ENCODE data around the gene RASD2. TPM values are rescaled to one million over a fixed set of nuclear protein-coding genes. Genes with fewer than 3 reads are reported as not detected.

RASD2 gene
- total RNA-seq, 2 experiments from 2014 or later = 0.19 TPM; not detected in 1

GRCh38 chr22:35564975-35565867 is 24.6 kb downstream of the RASD2 start:
- DNase-seq (ENCODE audit: low spot score) = no peak
- TF ChIP-seq EZH2phosphoT487 (IDR thresholded peaks at IDR 0.05; ENCODE audit: borderline replicate concordance, low read depth, low read length) (no peak), CTCF (conservative IDR thresholded peaks at IDR 0.05; ENCODE audit: low read length) (no peak)
- Histone ChIP-seq H4K20me1 (ENCODE audit: insufficient read depth, low read length) (no peaks in the 10 kb centered on the region), H3K9me2 (ENCODE audit: insufficient read depth, low read length) (no peaks in the 10 kb centered on the region), H3K4me1 (ENCODE audit: insufficient read depth, low read length, poor library complexity, severe bottlenecking) (no peaks in the 10 kb centered on the region), H2AFZ (ENCODE audit: low read length) (no peak overlapping the region), H3K9me3 (ENCODE audit: low read length) (no peaks in the 10 kb centered on the region), H3K36me3 (ENCODE audit: insufficient read depth, low read length) (no peaks in the 10 kb centered on the region), H3K79me2 (ENCODE audit: insufficient read depth, low read depth, low read length) (no peaks in the 10 kb centered on the region), H3K4me2 (ENCODE audit: low read length) (no peak overlapping the region), H3K4me3 (ENCODE audit: low read depth, low read length, poor library complexity, severe bottlenecking) (no peak overlapping the region), H3K27ac (ENCODE audit: low read depth, low read length, poor library complexity, severe bottlenecking) (no peak overlapping the region)
- POLR2A ChIA-PET = interaction anchor here (0.9 kb wide), 1 partner anchor 52 kb away, joined by 3 read pairs; no protein-coding TSS in a partner anchor
- intact Hi-C loops (cut with micrococcal nuclease; ENCODE audit: unreplicated experiment) = no loop called here
- BruUV-seq (replicated peaks) = no TSS peak
- CTCF ChIA-PET (ENCODE audit: unreplicated experiment) = no interaction called here

GRCh38 chr22:35567351-35568141 is 26.9 kb downstream of the RASD2 start:
- Histone ChIP-seq H4K20me1 (ENCODE audit: insufficient read depth, low read length) (no peaks in the 10 kb centered on the region), H2AFZ (ENCODE audit: low read length) (no peak overlapping the region), H3K36me3 (ENCODE audit: insufficient read depth, low read length) (no peaks in the 10 kb centered on the region), H3K9me2 (ENCODE audit: insufficient read depth, low read length) (no peaks in the 10 kb centered on the region), H3K27ac (ENCODE audit: low read depth, low read length, poor library complexity, severe bottlenecking) (no peak overlapping the region), H3K4me2 (ENCODE audit: low read length) (no peak overlapping the region), H3K4me3 (ENCODE audit: low read depth, low read length, poor library complexity, severe bottlenecking) (no peak overlapping the region), H3K4me1 (ENCODE audit: insufficient read depth, low read length, poor library complexity, severe bottlenecking) (no peaks in the 10 kb centered on the region), H3K9me3 (ENCODE audit: low read length) (no peaks in the 10 kb centered on the region), H3K79me2 (ENCODE audit: insufficient read depth, low read depth, low read length) (no peaks in the 10 kb centered on the region)
- no peak for TF ChIP-seq EZH2phosphoT487 (IDR thresholded peaks at IDR 0.05; ENCODE audit: borderline replicate concordance, low read depth, low read length)
- no peak for TF ChIP-seq CTCF (conservative IDR thresholded peaks at IDR 0.05; ENCODE audit: low read length)
- POLR2A ChIA-PET = no interaction called here
- no peak for DNase-seq (ENCODE audit: low spot score)
- BruUV-seq (replicated peaks) = no TSS peak
- CTCF ChIA-PET (ENCODE audit: unreplicated experiment) = no interaction called here
- intact Hi-C loops (cut with micrococcal nuclease; ENCODE audit: unreplicated experiment) = no loop called here

All from OCI-LY7 (cell line).